Right lung (tissue), 5 donors: Measurements from ENCODE around the gene MSANTD1. TPM values are rescaled to one million over a fixed set of nuclear protein-coding genes. Genes with fewer than 3 reads are reported as not detected.
A peak's percentile ranks its signal among the peaks of the same experiment; 100 is the strongest.

ENCODE experiments used
- DNase-seq, 2 donors: peaks; one replicate each; pipeline ENCODE4 v3.0.0-alpha.2; 2013
- polyA plus RNA-seq, 5 donors: library from polyadenylated mRNA; unstranded; fragments of 120-200 nt; gene quantifications; one replicate each; pipeline versions ENCODE4 v1.2.1 to v1.2.3, GENCODE V29; 2013; ENCODE audit warnings: inconsistent platforms in 1 of 5, low replicate concordance in 1 of 5; ENCODE audit not compliant: insufficient read length in 5 of 5, insufficient read depth in 1 of 5

Gene MSANTD1
- polyA plus RNA-seq, 5 donors = 0.45 to 1.00 (median 0.85) TPM

GRCh38 chr4:3232001-3232400 is 17.0 kb upstream of the MSANTD1 start:
- no peak for DNase-seq

- DNase-seq = no peak
Observed at GRCh38 chr4:3232871-3233271, 16.1 kb upstream of the MSANTD1 start.

GRCh38 chr4:3233391-3234071 is 15.4 kb upstream of the MSANTD1 start:
- DNase-seq = no peak

- DNase-seq = no peak
Observed at GRCh38 chr4:3234171-3235029, 14.6 kb upstream of the MSANTD1 start.

GRCh38 chr4:3235030-3235345 is 14.0 kb upstream of the MSANTD1 start:
- DNase-seq = no peak

- no peak for DNase-seq
Observed at GRCh38 chr4:3235581-3235980, 13.4 kb upstream of the MSANTD1 start.

- DNase-seq = no peak
Observed at GRCh38 chr4:3236326-3236878, 12.6 kb upstream of the MSANTD1 start.

- DNase-seq = no peak
Observed at GRCh38 chr4:3237266-3237665, 11.7 kb upstream of the MSANTD1 start.

- no peak for DNase-seq
Observed at GRCh38 chr4:3237712-3238560, 11.0 kb upstream of the MSANTD1 start.

- no peak for DNase-seq
Observed at GRCh38 chr4:3238721-3239120, 10.2 kb upstream of the MSANTD1 start.

- DNase-seq = no peak
Observed at GRCh38 chr4:3239303-3239702, 9.7 kb upstream of the MSANTD1 start.

- DNase-seq = no peak
Observed at GRCh38 chr4:3239998-3240920, 8.7 kb upstream of the MSANTD1 start.

GRCh38 chr4:3240936-3241522 is 7.9 kb upstream of the MSANTD1 start:
- DNase-seq = no peak

- DNase-seq = peak; percentile 64 to 67
Observed at GRCh38 chr4:3241898-3242524, 6.9 kb upstream of the MSANTD1 start.

- DNase-seq = no peak
Observed at GRCh38 chr4:3243136-3243780, 5.7 kb upstream of the MSANTD1 start.

GRCh38 chr4:3244002-3244401 is 5.0 kb upstream of the MSANTD1 start:
- no peak for DNase-seq

GRCh38 chr4:3244747-3245146 is 4.2 kb upstream of the MSANTD1 start:
- no peak for DNase-seq

- DNase-seq = no peak
Observed at GRCh38 chr4:3245676-3246075, 3.3 kb upstream of the MSANTD1 start.
